ENCODE data around the gene RNF157.
A peak's percentile ranks its signal among the peaks of the same experiment; 100 is the strongest.

RNF157 gene

GRCh38 chr17:76106703-76107102 lies 133.6 kb downstream of the RNF157 start:
- Histone ChIP-seq H3K4me1 (ENCODE audit: insufficient read depth, poor library complexity, severe bottlenecking) (peaks cover 6% of the 10 kb centered on the region), H3K4me3 (ENCODE audit: severe bottlenecking) (no peak overlapping the region), H3K36me3 (ENCODE audit: low read depth) (peaks cover 9% of the 10 kb centered on the region), H3K27me3 (ENCODE audit: insufficient read depth, poor library complexity, severe bottlenecking) (no peaks in the 10 kb centered on the region), H3K9me3 (ENCODE audit: severe bottlenecking) (no peaks in the 10 kb centered on the region), H3K27ac (ENCODE audit: poor library complexity, severe bottlenecking) (no peak overlapping the region)
- DNase-seq (ENCODE audit: low spot score) (no peak), ATAC-seq (ENCODE audit: low read depth) (no peak)
- TF ChIP-seq CTCF (IDR thresholded peaks at IDR 0.05; ENCODE audit: poor library complexity, severe bottlenecking): no peak

- H3K4me1 ChIP-seq (ENCODE audit: insufficient read depth, poor library complexity, severe bottlenecking): peaks cover 6% of the 10 kb centered on the region
- TF ChIP-seq CTCF (IDR thresholded peaks at IDR 0.05; ENCODE audit: poor library complexity, severe bottlenecking): no peak
- no peaks in the 10 kb centered on the region for H3K9me3 ChIP-seq (ENCODE audit: severe bottlenecking)
- no peaks in the 10 kb centered on the region for H3K27me3 ChIP-seq (ENCODE audit: insufficient read depth, poor library complexity, severe bottlenecking)
- H3K27ac ChIP-seq (ENCODE audit: poor library complexity, severe bottlenecking): no peak overlapping the region
- no peak for ATAC-seq (ENCODE audit: low read depth)
- H3K4me3 ChIP-seq (ENCODE audit: severe bottlenecking): no peak overlapping the region
- no peak for DNase-seq (ENCODE audit: low spot score)
- peaks cover 24% of the 10 kb centered on the region for H3K36me3 ChIP-seq (ENCODE audit: low read depth)
Measured at GRCh38 chr17:76104896-76105231, 135.4 kb downstream of the RNF157 start.

- H3K27ac ChIP-seq (ENCODE audit: poor library complexity, severe bottlenecking): peak overlapping the region; percentile 24
- DNase-seq (ENCODE audit: low spot score) (no peak), ATAC-seq (ENCODE audit: low read depth) (no peak)
- peak overlapping the region; percentile 73 for H3K4me3 ChIP-seq (ENCODE audit: severe bottlenecking)
- TF ChIP-seq CTCF (IDR thresholded peaks at IDR 0.05; ENCODE audit: poor library complexity, severe bottlenecking): no peak
- no peaks in the 10 kb centered on the region for H3K9me3 ChIP-seq (ENCODE audit: severe bottlenecking)
- H3K36me3 ChIP-seq (ENCODE audit: low read depth): peaks cover 30% of the 10 kb centered on the region
- no peaks in the 10 kb centered on the region for H3K27me3 ChIP-seq (ENCODE audit: insufficient read depth, poor library complexity, severe bottlenecking)
- H3K4me1 ChIP-seq (ENCODE audit: insufficient read depth, poor library complexity, severe bottlenecking): peaks cover 6% of the 10 kb centered on the region
Measured at GRCh38 chr17:76104140-76104895, 136.0 kb downstream of the RNF157 start.

GRCh38 chr17:76103274-76104139 lies 136.8 kb downstream of the RNF157 start, which contains the start of gene EXOC7:
EXOC7 (minus strand) TSS chr17:76103787; CDS start chr17:76103692, 95 bp downstream.
- H3K9me3 ChIP-seq (ENCODE audit: severe bottlenecking): no peaks in the 10 kb centered on the region
- ATAC-seq (ENCODE audit: low read depth): peak; percentile 83
- peaks cover 38% of the 10 kb centered on the region for H3K36me3 ChIP-seq (ENCODE audit: low read depth)
- H3K27me3 ChIP-seq (ENCODE audit: insufficient read depth, poor library complexity, severe bottlenecking): no peaks in the 10 kb centered on the region
- peak within 1 kb of the TSS; percentile 24 for H3K27ac ChIP-seq (ENCODE audit: poor library complexity, severe bottlenecking)
- DNase-seq (ENCODE audit: low spot score): peak; percentile 84
- peak within 1 kb of the TSS; percentile 73 for H3K4me3 ChIP-seq (ENCODE audit: severe bottlenecking)
- no peak for TF ChIP-seq CTCF (IDR thresholded peaks at IDR 0.05; ENCODE audit: poor library complexity, severe bottlenecking)
- peaks cover 6% of the 10 kb centered on the region for H3K4me1 ChIP-seq (ENCODE audit: insufficient read depth, poor library complexity, severe bottlenecking)
